OCI-LY1 (cell line): ENCODE data around the gene GASK1A.

Source experiments
- EZH2 ChIP-seq: fragments of 200-600 bp; sonication (generic), shearing (Covaris generic); IDR thresholded peaks from 2 replicates; pipeline ENCODE4 v1.8.0; 2017; ENCODE audit warnings: borderline replicate concordance, mixed run types, mild to moderate bottlenecking, antibody characterized with exemption, low read length, moderate library complexity, mixed read lengths
- TF ChIP-seq, protein P1 (sequence below): fragments of 200-600 bp; sonication (generic), shearing (Covaris generic); IDR thresholded peaks from 2 replicates; pipeline ENCODE4 v1.5.1; 2017; ENCODE audit warnings: mild to moderate bottlenecking, antibody characterized with exemption, low read length, moderate library complexity, mixed read lengths

DNA sequence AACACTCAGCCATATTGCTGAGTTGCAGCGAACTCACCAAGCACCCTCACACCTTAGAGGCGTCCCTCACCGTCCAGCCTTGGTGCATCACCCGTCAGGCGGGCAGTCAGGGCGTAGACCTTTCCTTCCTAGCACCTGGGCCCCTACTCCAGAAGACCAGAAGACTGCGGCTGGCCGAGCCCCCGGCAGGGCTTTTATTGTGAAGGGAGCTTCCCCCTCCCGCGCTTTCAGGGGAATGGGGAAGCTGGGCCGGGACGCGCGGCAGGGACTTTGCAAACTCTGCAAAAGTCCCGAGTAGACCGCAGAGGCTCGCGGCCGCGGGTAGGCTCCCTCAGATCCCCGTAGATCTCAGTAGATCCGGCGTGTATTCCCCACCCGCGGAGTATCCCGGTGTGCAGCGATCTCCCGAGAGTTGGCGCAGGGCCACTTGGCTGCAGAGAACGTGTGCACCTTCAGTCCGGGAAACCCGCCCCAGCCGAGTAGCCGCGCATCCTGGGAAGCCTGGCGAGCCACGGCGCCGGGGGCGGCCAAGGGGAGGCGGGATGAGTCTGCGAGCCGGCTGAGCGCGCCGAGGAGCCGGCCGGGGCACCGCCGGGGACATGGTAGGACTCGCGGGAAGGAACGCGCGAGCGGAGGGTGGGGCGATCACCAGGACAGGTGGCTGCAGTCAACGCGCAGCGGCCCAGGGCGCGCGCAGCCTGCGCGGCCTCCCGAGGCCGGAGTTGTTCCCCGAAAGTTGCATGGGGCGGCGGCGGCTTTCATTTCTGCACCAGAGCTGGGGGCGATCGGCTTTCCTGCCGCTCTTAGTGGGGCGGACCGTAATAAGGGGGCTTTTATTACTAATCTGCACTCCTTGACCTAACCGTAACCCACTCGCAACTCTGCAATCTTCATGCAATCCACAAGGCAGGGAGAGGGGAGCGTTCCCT, at the start of gene GASK1A:
- TF ChIP-seq, protein P1, sequence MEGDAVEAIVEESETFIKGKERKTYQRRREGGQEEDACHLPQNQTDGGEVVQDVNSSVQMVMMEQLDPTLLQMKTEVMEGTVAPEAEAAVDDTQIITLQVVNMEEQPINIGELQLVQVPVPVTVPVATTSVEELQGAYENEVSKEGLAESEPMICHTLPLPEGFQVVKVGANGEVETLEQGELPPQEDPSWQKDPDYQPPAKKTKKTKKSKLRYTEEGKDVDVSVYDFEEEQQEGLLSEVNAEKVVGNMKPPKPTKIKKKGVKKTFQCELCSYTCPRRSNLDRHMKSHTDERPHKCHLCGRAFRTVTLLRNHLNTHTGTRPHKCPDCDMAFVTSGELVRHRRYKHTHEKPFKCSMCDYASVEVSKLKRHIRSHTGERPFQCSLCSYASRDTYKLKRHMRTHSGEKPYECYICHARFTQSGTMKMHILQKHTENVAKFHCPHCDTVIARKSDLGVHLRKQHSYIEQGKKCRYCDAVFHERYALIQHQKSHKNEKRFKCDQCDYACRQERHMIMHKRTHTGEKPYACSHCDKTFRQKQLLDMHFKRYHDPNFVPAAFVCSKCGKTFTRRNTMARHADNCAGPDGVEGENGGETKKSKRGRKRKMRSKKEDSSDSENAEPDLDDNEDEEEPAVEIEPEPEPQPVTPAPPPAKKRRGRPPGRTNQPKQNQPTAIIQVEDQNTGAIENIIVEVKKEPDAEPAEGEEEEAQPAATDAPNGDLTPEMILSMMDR, result no peak
- no peak for TF ChIP-seq EZH2
